Loucy (cell line): ENCODE measurements around the gene MUC5B.

Source experiments
- H2AFZ ChIP-seq: fragments of 200-600 bp; sonication (generic); 2 replicates; pipeline ENCODE4 v1.6.0; 2016; ENCODE audit warnings: antibody characterized with exemption, mild to moderate bottlenecking, low read length, moderate library complexity
- H3F3A ChIP-seq: fragments of 200-600 bp; 2 replicates; pipeline ENCODE4 v1.6.0; 2016; ENCODE audit warnings: antibody characterized with exemption, low read depth, mild to moderate bottlenecking
- H3K27me3 ChIP-seq: fragments of 200-600 bp; sonication (generic); 2 replicates; pipeline ENCODE4 v1.6.1; 2014; ENCODE audit warnings: low read length, mild to moderate bottlenecking; ENCODE audit not compliant: insufficient read depth, poor library complexity, severe bottlenecking
- H3K36me3 ChIP-seq: fragments of 200-600 bp; sonication (generic); 2 replicates; pipeline ENCODE4 v1.6.1; 2016; ENCODE audit warnings: low read length; ENCODE audit not compliant: insufficient read depth
- H3K4me1 ChIP-seq: fragments of 200-600 bp; sonication (generic); 2 replicates; pipeline ENCODE4 v1.5.1; 2014; ENCODE audit warnings: low read length, mild to moderate bottlenecking; ENCODE audit not compliant: insufficient read depth, poor library complexity, severe bottlenecking
- H3K4me2 ChIP-seq: fragments of 200-600 bp; sonication (generic); 2 replicates; pipeline ENCODE4 v1.6.0; 2014; ENCODE audit warnings: antibody characterized with exemption, low read length, low read depth, mild to moderate bottlenecking; ENCODE audit not compliant: poor library complexity, severe bottlenecking
- H3K4me3 ChIP-seq: fragments of 200-600 bp; sonication (generic); 2 replicates; pipeline ENCODE4 v1.5.1; 2014; ENCODE audit warnings: low read length, mild to moderate bottlenecking, mixed read lengths; ENCODE audit not compliant: poor library complexity, severe bottlenecking
- H3K79me2 ChIP-seq: fragments of 200-600 bp; sonication (generic); 2 replicates; pipeline ENCODE4 v1.6.1; 2014; ENCODE audit warnings: low read length; ENCODE audit not compliant: insufficient read depth
- H3K9ac ChIP-seq: fragments of 200-600 bp; sonication (generic); 2 replicates; pipeline ENCODE4 v1.6.0; 2014; ENCODE audit warnings: mild to moderate bottlenecking, low read depth, low read length, moderate library complexity; ENCODE audit not compliant: poor library complexity, severe bottlenecking
- H3K9me2 ChIP-seq: fragments of 200-600 bp; sonication (generic); replicated peaks from 2 replicates; pipeline ENCODE4 v1.6.1; 2016; ENCODE audit warnings: low read depth, low read length, mixed read lengths
- H3K9me3 ChIP-seq: fragments of 200-600 bp; sonication (generic); 2 replicates; pipeline ENCODE4 v1.6.1; 2014; ENCODE audit warnings: mild to moderate bottlenecking, antibody characterized with exemption, low read length, low read depth; ENCODE audit not compliant: insufficient read depth
- H4K20me1 ChIP-seq: fragments of 200-600 bp; sonication (generic); 2 replicates; pipeline ENCODE4 v1.6.0; 2014; ENCODE audit warnings: antibody characterized with exemption, low read length, mild to moderate bottlenecking; ENCODE audit not compliant: insufficient read depth, poor library complexity, severe bottlenecking
- CTCF ChIP-seq: fragments of 200-600 bp; sonication (generic); conservative IDR thresholded peaks from 2 replicates; pipeline ENCODE4 v1.5.1; 2014; ENCODE audit warnings: mild to moderate bottlenecking, antibody characterized with exemption, low read length
- EZH2phosphoT487 ChIP-seq: fragments of 200-600 bp; IDR thresholded peaks from 2 replicates; pipeline ENCODE4 v1.6.1; 2018; ENCODE audit warnings: antibody characterized with exemption, mild to moderate bottlenecking, moderate library complexity, borderline replicate concordance

The MUC5B gene

DNA sequence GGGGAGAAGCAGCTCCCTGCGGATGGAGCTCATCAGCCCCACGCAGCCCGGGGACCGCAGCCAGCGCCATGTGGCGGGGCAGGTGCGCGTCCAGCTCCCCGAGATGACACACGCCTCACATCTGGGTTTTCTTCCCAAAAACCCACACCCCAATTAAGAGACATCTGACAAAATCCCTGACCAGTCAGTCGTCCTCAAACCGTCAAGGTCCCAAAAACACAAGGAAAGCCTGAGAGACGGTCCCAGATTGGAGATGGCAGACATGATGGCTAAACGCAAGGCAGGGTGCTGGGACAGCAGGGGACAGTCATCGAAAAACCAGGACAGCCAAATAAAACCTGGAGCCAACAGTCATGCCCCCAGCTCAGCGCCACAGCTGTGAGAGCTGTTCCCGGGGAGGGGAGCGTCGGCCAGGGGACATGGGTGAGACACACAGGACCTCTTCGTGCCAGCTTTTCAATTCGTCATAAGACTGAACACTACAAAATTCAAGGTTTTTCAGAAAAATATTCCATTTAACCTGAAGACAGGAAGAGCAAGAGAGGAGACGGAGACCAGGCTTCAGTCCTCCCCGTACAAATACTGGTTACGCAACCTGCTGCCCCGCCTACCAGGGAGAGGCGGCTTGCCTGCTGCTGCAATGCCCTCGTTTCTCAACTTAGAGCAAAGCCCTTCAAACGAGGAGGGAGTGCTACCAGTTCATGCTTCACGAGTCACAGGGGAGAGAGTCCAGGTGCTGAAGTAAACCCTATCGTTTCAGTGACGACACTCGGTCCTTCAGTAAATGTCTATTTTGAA is 76.0 kb downstream of the MUC5B start:
- H3K4me1 ChIP-seq = no peaks in the 10 kb centered on the region
- H4K20me1 ChIP-seq = peaks cover 11% of the 10 kb centered on the region
- no peaks in the 10 kb centered on the region for H3K9me2 ChIP-seq
- H3K9ac ChIP-seq = no peak overlapping the region
- H3F3A ChIP-seq = no peaks in the 10 kb centered on the region
- no peak overlapping the region for H3K4me3 ChIP-seq
- no peak for TF ChIP-seq CTCF
- no peak for TF ChIP-seq EZH2phosphoT487
- no peaks in the 10 kb centered on the region for H3K9me3 ChIP-seq
- H2AFZ ChIP-seq = no peak overlapping the region
- H3K36me3 ChIP-seq = peaks cover 1% of the 10 kb centered on the region; the same call in 1 of the 2 replicates
- H3K4me2 ChIP-seq = no peak overlapping the region
- peaks cover 70% of the 10 kb centered on the region for H3K79me2 ChIP-seq
- H3K27me3 ChIP-seq = no peaks in the 10 kb centered on the region

DNA sequence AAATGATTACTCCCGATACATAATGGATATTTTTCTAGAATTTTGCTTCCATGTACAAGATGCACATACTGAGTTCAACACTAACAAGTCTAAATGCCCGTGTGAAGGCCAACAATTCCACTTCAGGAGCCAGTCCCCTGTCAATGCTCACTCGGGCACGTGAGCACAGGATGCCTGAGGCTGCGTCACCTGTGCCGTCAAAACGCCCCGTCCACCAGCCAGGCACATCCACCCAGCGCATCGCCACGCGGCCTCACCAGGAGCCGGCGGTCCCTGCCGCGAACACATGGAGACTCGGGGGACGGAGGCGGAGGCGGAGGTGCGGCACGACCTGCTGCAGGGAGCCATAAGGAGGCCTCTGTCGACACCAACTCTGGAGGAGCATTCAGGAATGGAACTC is 76.8 kb downstream of the MUC5B start:
- H3K9me3 ChIP-seq = no peaks in the 10 kb centered on the region
- peaks cover 17% of the 10 kb centered on the region for H4K20me1 ChIP-seq
- no peak overlapping the region for H3K4me3 ChIP-seq
- no peaks in the 10 kb centered on the region; the same call in 1 of the 2 replicates for H3K36me3 ChIP-seq
- H3K27me3 ChIP-seq = no peaks in the 10 kb centered on the region
- H3K4me1 ChIP-seq = no peaks in the 10 kb centered on the region
- no peak for TF ChIP-seq CTCF
- TF ChIP-seq EZH2phosphoT487 = no peak
- H3K9me2 ChIP-seq = no peaks in the 10 kb centered on the region
- H3K9ac ChIP-seq = no peak overlapping the region
- peaks cover 76% of the 10 kb centered on the region for H3K79me2 ChIP-seq
- H2AFZ ChIP-seq = no peak overlapping the region
- H3K4me2 ChIP-seq = no peak overlapping the region
- no peaks in the 10 kb centered on the region for H3F3A ChIP-seq

GRCh38 chr11:1300121-1300520 is 77.3 kb downstream of the MUC5B start:
- Histone ChIP-seq H3F3A (no peaks in the 10 kb centered on the region), H3K36me3 (no peaks in the 10 kb centered on the region; the same call in 1 of the 2 replicates), H3K9ac (no peak overlapping the region), H4K20me1 (peaks cover 22% of the 10 kb centered on the region), H2AFZ (no peak overlapping the region), H3K9me2 (no peaks in the 10 kb centered on the region), H3K79me2 (peaks cover 81% of the 10 kb centered on the region), H3K4me1 (no peaks in the 10 kb centered on the region), H3K27me3 (no peaks in the 10 kb centered on the region), H3K9me3 (no peaks in the 10 kb centered on the region), H3K4me3 (no peak overlapping the region), H3K4me2 (no peak overlapping the region)
- TF ChIP-seq EZH2phosphoT487 = no peak
- no peak for TF ChIP-seq CTCF
